Stimulated activated CD8-positive, alpha-beta memory T cell treated with anti-CD3 and anti-CD28 coated beads, Interleukin-12 subunit alpha, Interleukin-12 subunit beta, amount 100 ng/mL, for 4 hours (primary cell): Measurements from ENCODE around the gene PNPLA7.
"Not testable (repeated sequence)": the region's sequence is repeated elsewhere in the genome, so short reads cannot be mapped to it uniquely, and the experiment has no call there.

Experiments used
- DNase-seq: peaks from one replicate; pipeline ENCODE4 v3.0.0-alpha.2; 2020; ENCODE audit warnings: low read depth

The PNPLA7 gene

DNA sequence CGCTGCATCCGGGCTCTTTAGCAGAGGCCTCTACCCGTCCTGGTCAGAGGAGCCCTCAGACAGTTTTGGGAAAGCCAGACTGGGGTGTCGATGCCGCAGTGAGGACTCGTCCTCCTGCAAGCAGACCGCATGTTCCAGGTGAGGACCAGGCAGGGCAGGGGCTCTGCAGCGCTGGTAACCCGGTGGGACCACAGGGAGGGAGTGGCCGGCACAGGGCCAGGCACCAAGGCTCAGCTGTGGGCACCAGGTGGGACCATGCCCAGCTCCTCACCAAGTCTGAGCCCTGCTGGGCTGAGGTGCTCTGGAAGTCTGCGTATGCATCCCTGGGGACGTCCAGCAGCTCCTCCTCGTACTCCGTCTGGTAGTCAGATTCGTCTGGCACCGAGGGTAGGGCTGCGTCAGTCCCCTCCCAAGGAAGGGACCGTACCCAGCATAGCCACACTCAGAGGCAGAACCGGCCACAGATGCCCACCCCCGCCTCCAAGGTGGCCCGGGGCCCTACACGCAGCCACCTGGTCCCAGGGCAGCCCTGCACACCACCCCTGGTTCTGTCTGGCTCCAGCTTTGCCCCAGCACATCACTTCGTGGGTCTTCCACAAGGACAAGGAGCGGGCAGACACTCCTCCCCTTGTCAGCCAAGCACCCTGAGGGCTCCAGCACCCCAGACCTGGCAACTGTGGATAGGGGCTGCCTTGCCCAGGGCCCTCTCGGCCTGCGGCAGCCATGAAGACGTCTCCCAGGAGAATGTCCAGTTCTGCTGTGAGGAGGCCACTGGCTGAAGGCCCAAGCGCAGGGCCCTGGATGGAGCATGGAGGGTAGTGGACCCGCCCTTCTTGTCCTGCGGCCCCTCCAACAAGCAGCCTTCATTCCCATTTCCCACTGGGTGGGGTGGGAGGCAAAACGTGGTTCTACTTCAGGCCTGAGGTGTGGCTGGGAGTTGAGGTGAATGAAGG is 89.6 kb downstream of the PNPLA7 start:
- DNase-seq = no peak

DNA sequence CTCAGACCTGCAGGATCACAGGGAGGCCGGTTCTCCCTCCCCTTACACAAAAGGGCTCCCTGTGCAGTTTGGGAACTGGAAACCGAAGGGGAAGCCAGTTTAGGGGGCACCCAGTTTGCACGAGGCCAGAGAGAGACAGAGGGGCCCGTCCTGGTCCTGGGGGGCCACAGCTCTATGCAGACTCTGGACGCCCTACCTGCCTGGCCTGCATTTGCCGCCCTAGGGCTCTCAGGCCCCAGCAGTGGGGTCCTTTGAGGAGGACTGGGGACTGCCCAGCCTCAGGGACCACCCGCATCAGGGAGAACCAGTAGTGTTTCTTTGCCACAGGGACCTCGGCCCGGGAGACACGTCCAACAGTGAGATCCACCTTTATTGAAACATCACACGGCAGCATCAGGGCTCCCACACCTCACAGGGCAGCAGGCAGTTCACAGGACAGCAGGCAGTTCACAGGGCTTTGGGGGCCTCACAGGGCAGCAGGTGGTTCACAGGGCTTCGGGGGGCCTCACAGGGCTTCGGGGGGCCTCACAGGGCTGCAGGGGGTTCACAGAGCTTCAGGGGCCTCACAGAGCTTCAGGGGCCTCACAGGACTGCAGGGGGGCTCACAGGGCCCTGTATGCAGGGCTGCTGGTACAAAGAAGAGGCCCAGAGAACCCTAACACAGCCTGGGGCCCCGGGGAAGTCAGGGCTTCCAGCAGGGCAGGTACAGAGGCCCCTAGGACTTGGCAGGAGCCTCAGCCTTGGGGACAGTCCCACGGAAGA is 90.4 kb downstream of the PNPLA7 start:
- no peak for DNase-seq

DNA sequence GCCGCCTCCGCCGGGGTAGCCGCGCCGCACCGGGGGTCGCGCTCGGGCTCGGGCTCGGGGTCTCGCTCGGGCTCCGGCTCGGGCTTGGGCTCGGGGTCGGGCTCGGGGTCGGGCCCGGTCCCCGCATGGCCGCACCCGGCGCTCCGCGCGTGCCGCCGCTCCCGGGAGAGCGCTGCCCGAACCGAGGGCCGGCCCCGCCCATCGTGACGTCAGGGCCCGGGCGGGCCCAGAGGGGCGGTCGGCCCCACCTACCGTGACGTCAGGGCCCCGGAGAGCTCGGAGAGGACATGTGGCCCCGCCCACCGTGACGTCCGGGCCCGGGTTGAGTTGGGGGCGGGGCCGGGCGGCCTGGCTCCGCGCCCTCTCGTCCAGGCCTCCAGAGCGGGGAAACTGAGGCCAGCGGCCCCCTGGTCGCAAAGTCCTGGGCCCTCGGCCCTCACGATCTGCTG is 91.0 kb downstream of the PNPLA7 start, which contains the start of gene NSMF:
Gene NSMF (minus strand): TSS at position 183 of the 449 bp plus-strand sequence. CDS start 232 bp downstream, outside the sequence.
- DNase-seq = peak; percentile 92

DNA sequence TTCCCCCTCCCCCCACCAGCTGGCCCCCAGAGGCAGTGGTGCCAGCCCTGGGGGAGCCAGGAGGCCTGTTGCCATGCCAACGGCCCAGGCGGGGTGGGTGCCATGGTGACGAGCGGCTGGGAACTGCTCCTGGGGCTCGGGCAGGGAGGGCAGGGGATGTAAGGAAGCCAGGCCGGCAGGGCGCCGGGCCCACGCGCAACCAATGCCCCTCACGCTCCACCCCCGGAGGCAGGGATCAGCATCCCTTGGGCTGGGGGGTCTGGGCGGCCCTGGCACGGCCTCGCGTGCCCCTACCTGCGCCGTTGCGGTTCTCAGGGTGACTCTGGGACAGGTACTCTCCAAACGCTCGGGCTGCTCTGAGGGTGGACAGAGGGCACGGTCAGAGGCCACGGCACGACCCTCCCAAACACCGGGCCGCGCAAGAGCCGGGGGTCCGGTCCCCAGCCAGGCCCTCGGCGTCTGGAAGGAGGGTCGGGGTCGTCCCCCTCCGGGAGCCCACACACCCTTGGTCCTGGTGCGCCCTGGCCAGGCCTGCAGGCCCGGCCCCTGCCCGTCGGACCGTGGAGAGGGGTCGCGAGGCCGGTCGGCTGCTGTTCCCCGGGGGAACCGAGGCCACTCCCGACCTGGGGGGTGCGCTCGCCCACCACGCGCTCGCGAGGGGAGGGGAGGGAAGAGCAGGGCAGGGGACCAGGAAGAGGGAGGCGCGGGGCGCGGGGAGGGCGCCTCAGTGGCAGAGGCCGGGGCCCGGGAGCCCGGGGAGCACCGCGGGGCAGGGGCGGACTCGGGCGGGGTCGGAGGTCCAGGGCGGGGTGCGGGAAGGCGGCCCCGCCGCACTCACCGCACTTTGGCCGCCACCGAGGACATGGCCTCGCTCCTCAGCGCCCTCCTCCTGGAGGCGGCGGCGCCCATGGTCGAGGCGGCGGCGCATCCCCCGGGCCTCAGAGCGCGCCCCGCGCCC is 91.7 kb downstream of the PNPLA7 start:
- no peak for DNase-seq

DNA sequence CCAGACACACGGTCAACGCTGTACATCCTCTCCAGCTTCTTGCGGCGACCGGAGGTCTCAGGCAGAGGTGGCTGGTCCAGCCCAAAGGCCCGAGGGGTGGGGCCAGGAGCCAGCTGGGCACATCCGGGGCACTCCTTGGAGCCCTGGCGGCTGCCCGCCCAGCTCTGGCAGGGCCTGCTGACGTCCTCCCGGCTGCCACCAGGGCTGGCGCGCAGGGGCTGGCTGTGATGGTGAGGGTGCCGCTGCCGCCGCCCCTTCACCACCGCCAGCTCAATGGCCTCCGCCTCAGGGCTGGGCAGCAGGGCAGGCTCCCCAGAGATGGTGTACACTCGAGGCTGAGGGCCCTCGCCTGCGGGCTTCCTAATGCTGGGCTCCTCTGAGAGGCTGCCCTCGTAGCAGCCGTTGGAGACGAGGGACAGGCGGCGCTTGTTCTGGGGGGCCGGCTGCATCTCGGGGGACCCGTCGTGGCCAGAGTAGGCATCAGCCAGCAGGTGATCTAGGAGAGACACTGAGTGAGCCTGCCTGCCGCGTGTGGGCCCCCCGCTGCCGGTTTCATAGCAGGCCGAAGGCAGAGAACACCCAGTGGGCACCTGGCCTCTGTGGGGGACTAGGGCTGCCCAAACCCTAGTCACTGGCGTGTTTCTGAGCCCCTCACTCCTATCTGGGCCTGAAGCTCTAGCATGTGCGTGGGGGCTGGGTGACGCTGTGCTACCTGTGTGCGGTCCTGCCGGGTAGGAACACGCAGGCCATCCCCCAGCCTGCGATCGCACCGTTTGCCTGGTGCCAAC is 92.6 kb downstream of the PNPLA7 start:
- DNase-seq = no peak

DNA sequence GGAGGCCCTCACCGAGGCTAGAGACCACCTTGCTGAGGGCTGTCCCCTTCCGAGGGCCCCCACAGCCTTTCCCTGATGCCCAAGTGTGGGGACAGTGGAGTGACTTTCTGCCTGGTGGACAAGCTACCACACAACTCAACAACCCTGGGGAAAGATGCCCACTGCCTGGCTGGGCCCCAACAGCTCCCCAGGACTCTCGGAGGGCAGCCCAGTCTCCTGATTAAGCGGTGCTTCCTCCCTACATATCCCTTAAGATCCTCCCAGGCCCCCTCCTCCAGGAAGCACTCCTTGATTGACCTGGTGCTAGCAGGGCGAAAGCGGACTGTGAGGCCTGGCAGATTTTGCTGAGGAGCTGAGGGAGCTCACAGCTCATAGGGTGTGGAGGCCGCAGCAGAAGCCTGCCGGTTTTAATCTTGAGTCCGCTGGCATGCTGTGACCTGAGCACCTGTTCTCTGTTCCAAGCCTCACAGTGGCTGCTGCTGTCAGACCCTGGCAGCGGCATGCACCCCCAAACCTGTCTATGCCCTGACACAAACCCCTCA is 93.3 kb downstream of the PNPLA7 start:
- DNase-seq = no peak

DNA sequence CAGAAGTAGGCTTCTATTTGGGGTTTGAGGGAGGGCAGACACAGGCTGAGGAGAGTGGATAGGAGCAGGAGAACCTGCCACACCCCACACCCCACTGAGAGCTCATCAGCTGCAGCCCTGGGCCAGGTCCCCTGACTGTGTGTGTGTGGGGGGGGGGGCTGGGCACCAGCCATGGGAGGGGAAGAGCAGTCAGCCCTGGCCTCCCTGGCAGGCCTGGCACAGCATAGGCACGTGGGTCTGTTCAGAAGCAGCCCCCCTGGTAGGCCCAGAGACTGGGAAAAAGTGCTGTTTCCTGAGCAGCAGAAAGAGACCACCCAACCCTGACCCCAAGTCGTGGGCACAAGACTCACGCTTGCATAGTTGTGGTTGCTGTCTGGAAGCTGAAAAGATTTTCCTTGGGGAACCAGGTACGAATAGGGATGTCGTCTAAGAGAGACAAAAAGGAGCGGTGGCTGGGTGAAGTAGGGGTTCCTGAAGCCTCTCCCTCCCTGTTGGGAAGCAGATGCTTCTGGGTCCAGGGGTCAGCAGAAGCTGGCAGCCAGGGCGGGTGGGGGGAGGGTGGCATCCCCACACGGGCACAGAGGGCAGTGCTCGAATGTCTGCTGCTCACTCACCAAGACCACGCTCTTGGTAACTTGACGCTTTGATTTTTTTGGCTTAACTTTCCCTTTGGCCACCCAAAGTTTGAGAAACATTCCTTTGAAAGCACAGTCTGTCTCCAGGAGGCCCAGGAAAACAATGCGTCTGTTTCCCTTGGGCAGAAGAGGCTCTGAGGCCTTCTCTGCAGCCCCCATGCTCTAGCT is 93.9 kb downstream of the PNPLA7 start:
- DNase-seq = no peak

DNA sequence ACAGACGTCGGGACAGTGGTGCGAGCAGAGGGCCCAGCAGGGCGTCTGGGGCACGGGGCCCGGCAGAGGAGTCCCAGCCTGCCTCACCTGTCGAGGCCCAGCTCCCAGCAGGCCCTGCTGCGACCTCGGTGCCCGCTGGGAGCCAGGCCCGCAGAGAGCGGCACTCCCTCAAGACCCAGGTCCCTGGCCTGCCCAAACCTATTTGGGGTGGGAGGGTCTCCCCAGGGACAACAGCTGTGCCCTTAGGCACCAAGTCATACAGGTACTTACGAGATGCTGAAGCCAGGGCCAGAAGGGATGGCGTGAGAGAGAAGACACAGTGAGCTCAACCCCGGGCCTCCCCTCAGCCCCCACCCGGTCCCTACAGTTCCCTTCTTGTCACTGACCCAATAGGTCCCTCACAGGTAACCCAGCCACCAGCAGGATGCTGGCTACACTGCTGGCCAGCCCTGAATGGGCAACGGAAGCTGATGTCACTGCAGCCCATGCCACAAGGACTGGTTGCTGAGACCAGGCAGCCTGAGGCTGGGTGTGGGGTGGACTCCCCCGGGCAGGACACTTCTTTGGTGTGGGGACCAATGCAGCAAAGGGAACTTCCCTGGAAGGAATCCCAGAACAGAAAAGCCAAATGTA is 94.7 kb downstream of the PNPLA7 start:
- no peak for DNase-seq

DNA sequence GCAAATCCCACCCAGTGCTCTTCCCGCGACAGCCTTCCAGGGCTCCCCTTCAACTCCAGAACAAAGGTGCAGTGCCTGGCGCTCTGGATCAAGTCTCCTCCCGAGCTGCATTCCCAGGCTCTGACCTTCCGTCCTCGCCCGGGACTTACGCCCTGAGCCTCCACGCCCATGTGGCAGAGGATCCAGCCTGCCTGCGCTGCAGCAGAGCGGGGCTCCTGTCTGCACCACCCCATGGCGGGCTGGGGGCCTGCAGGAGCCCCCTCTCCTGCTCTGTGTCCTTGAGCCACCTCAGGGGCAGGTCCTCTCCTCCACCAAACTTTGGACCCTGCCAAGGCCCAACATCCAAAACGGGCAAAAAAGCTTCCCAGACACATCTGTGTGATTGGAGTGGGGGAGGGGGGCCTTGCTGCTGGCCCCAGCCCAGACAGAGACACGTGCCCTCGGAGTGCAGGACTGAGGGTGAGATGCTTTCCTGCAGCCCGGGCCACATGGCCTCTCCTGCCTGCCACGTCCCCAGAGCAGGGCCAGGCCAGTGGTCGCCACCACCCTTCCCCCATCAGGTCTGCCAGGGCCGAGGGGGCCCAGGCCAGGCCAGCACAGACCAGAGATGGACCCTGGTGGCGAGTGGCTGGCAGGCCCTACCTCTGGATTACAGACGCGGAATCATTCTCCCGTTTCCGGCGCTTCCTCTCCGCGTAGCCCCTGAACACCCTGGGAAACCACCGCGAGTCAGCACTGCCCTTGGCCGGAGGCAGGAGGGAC is 95.4 kb downstream of the PNPLA7 start:
- DNase-seq = no peak

DNA sequence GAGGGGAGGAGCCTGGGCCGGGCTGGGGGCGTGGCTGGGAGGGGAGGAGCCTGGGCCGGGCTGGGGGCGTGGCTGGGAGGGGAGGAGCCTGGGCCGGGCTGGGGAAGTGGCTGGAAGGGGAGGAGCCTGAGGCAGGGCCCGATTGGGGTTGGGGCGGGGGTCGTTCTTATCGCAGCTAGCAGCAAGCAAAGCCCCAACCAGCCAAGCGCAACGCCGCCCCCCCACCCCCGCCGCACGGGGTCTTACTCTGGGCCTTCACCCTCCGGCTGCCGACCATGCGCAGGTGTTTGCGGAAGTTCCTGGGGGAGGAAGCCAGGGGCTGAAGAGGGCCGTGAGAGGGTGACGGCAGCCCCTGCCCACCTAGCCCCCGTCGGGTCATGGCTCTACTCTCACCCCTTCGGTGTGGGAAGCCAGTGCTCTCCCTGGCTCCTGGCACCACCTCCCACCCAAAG is 96.0 kb downstream of the PNPLA7 start:
- no peak for DNase-seq

DNA sequence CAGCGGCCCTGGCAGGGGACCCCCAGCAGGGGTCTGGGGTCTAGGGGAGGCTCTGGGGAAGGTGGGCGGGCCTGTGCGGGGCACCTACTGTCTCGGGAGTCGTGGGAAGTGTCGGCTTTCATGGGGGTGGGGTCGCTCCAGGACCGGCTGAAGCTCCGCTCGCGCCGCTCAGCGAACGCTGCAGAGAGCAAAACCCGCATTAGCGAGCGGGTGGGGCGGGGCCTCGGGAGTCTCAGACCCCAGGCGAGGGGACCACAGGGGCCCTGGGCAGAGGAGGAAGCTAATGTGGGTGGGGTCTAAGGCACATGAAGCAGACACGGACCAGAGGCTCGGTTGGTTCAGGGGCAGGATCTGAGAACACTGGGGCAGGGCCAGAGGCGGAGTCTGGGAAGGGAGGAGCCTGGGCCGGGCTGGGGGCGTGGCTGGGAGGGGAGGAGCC is 96.5 kb downstream of the PNPLA7 start:
- DNase-seq = peak; percentile 33

DNA sequence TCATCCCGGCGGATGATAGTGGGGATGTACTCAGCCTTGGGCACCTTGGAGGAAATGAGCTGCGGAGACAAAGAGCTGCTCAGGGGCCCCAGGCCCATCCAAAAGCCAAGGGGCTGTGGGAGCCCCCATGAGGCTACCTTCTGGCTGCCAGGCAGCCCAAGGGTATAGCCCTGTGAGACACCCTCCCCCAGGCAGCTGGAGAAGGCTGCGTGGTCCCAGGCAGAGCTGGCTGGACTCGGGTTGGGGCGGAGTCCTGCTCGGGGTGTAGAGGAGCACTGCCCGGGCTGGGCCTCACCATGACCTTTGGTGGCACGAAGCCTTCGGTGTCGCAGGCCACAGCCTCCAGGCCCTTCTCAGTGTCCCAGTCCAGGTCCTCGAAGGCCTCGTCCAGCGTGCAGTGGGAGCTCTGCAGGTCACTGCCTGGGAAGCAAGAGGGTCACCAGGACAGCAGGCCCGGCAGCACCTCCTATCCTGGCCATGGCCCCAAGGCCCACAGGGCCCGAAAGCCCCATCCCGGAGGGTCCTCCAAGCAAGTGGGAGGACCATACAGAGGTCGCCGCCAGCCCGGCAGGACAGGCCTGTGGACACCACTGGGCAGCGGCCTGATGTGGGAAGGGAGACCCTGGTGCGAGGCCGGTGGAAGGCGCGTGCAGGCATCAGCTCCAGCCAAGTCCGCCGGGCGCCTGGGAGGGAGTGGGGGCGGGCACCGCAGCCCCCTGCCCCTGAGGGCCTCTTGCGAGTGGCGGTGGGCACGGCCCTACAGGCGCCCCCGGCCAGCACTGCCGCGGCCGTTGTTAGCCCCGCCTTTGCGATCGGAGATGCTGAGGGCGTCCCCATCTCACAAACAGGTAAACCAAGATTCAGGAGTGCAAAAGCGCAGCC is 97.2 kb downstream of the PNPLA7 start:
- no peak for DNase-seq

DNA sequence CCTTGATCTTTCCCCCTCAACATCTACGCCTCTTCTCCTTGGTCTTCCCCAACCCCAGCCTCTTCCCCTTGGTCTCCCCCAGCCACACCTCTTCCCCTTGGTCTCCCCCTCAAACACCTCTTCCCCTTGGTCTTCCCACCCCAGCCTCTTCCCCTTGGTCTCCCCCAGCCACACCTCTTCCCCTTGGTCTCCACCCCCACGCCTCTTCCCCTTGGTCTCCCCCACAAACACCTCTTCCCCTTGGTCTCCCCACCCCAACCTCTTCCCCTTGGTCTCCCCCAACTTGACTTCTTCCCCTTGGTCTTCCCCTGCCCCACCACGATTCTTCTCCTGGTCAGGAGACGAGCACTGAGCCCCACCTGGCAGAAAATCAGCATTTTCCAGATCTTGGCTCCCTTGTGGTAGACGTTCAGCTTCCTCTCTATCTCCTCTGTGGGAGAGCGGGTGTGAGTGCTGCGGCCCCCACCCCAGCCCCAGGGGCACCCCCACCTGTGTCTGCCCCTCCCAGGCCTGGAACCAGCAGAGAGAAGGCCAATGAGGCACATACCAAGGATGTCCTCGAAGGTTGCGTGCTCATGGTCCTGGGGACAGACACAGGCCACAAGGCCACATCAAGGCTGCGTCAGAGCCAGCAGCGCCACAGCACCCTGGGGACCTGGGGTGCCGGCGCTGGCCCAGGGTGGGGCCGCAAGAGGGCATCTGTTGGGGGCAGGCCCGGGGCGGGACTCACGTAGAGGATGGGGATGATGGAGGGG is 98.0 kb downstream of the PNPLA7 start:
- DNase-seq = no peak

DNA sequence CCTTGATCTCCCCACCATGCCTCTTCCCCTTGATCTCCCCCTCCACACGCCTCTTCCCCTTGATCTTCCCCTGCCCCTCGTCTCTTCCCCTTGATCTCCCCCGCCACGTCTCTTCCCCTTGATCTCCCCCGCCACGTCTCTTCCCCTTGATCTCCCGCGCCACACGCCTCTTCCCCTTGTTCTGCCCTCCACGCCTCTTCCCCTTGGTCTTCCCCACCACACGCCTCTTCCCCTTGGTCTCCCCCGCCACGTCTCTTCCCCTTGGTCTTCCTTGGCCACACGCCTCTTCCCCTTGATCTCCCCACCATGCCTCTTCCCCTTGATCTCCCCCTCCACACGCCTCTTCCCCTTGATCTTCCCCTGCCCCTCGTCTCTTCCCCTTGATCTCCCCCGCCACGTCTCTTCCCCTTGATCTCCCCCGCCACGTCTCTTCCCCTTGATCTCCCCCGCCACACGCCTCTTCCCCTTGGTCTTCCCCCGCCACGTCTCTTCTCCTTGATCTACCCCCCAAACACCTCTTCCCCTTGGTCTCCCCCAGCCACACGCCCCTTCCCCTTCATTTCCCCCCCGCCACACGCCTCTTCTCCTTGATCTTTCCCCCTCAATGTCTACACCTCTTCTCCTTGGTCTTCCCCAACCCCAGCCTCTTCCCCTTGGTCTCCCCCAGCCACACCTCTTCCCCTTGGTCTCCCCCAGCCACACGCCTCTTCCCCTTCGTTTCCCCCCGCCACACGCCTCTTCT is 98.8 kb downstream of the PNPLA7 start:
- DNase-seq = not testable (repeated sequence)

DNA sequence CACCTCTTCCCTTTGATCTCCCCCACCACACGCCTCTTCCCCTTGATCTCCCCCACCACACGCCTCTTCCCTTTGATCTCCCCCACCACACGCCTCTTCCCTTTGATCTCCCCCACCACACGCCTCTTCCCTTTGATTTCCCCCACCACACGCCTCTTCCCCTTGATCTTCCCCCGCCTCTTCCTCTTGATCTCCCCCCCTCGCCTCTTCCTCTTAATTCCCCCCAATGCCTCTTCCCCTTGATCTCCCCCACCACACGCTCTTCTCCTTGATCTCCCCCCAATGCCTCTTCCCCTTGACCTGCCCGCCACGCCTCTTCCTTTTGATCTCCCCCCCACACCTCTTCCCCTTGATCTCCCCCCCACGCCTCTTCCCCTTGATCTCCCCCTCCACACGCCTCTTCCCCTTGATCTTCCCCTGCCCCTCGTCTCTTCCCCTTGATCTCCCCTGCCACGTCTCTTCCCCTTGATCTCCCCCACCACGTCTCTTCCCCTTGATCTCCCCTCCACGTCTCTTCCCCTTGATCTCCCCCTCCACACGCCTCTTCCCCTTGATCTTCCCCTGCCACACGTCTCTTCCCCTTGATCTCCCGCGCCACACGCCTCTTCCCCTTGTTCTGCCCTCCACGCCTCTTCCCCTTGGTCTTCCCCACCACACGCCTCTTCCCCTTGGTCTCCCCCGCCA is 99.5 kb downstream of the PNPLA7 start:
- DNase-seq = not testable (repeated sequence)
